ENCODE results near the gene ADAMTS19. TPM values are rescaled to one million over a fixed set of nuclear protein-coding genes. Genes with fewer than 3 reads are reported as not detected.

Gene ADAMTS19
- total and polyA plus RNA-seq, 2 of the 8 experiments (the other 6 are each of a cell fraction or from before 2014, with no cell fraction given) = 17.3 to 28.8 TPM

GRCh38 chr5:129658801-129659200, 198.7 kb downstream of the ADAMTS19 start:
- peaks cover 0 to 14% (median 0%) of the 10 kb centered on the region in 4 experiments; a peak in 4 of 8 replicates for H3K36me3 ChIP-seq (ENCODE audit: control insufficient read depth in 2 of 4, insufficient read depth in 4 of 4, low read length in 3 of 4)
- no peak overlapping the region for H2BK5ac ChIP-seq (ENCODE audit: low read depth, low read length)
- no peak overlapping the region for H3K27ac ChIP-seq (ENCODE audit: low read depth, low read length)
- H2BK20ac ChIP-seq (ENCODE audit: low read length) = no peak overlapping the region
- CTCF ChIA-PET (ENCODE audit: partially characterized antibody) = interaction anchor here (0.7 kb wide), 1 partner anchor 1931 kb away, joined by 3 read pairs; no protein-coding TSS in a partner anchor
- FAIRE-seq (no peak), DNase-seq (ENCODE audit: low read depth in 1 of 2, low spot score in 2 of 2) (no peak)
- no peak overlapping the region for H3K14ac ChIP-seq (ENCODE audit: insufficient read length)
- no peak overlapping the region for H3K56ac ChIP-seq (replicated peaks; ENCODE audit: insufficient read length, low read depth, low read length)
- H3K23ac ChIP-seq (ENCODE audit: insufficient read length) = no peak overlapping the region
- no peaks in the 10 kb centered on the region for H3K79me2 ChIP-seq (ENCODE audit: control insufficient read depth in 1 of 2, insufficient read depth in 2 of 2, low read length in 2 of 2)
- H2BK120ac ChIP-seq (replicated peaks; ENCODE audit: low read depth, low read length) = no peak overlapping the region
- no peak overlapping the region for H3K4me2 ChIP-seq (ENCODE audit: insufficient read depth in 1 of 2, low read depth in 2 of 2, low read length in 2 of 2)
- no peak overlapping the region for H2BK15ac ChIP-seq (ENCODE audit: low read length)
- no peak overlapping the region for H3K4ac ChIP-seq (replicated peaks; ENCODE audit: insufficient read length, low read depth, low read length)
- H3K9ac ChIP-seq (replicated peaks in 1 of 4; ENCODE audit: extremely low read depth in 1 of 4, low read depth in 3 of 4, low read length in 3 of 4) = no peak overlapping the region
- H3K4me3 ChIP-seq (ENCODE audit: extremely low read depth in 1 of 4, insufficient read depth in 2 of 4, low read depth in 3 of 4, low read length in 4 of 4) = no peak overlapping the region
- 80% methylated on average over 1 of the region's 1 CpG; no CpG with 5 or more reads in 1 of the 2 experiments for WGBS, 2 experiments (ENCODE audit: extremely low coverage in 1 of 2, insufficient coverage in 1 of 2, insufficient read length in 1 of 2, insufficient replicate concordance in 2 of 2, low coverage in 1 of 2, low lambda C conversion rate in 2 of 2, missing lambda C conversion rate in 1 of 2)
- no peak overlapping the region for H4K91ac ChIP-seq (replicated peaks; ENCODE audit: insufficient read length, low read length)
- no peaks in the 10 kb centered on the region for H3K9me3 ChIP-seq (ENCODE audit: insufficient read depth in 2 of 2, low read depth in 1 of 2, low read length in 1 of 2)
- no peak overlapping the region for H2BK12ac ChIP-seq (ENCODE audit: low read depth, low read length)
- H2AK5ac ChIP-seq (ENCODE audit: low read depth, low read length) = no peak overlapping the region
- no peak overlapping the region for H4K8ac ChIP-seq (ENCODE audit: extremely low read depth, insufficient read depth, low read length)
- H3K18ac ChIP-seq (ENCODE audit: extremely low read depth, low read length) = no peak overlapping the region
- H3K4me1 ChIP-seq (replicated peaks in 1 of 4; ENCODE audit: control insufficient read depth in 3 of 4, insufficient read depth in 4 of 4, low read length in 3 of 4) = peaks cover 0 to 4% (median 1%) of the 10 kb centered on the region in 4 experiments; a peak in 2 of 7 replicates
- no peaks in the 10 kb centered on the region for H3K79me1 ChIP-seq (ENCODE audit: low read depth, low read length)
- H4K20me1 ChIP-seq (replicated peaks in 1 of 2; ENCODE audit: control insufficient read depth in 1 of 2, insufficient read depth in 2 of 2, low read length in 2 of 2) = no peaks in the 10 kb centered on the region
- POLR2A ChIA-PET (ENCODE audit: partially characterized antibody) = no interaction called here
- no peaks in the 10 kb centered on the region for H3K23me2 ChIP-seq (ENCODE audit: low read depth, low read length)
- H2AFZ ChIP-seq (ENCODE audit: low read length) = no peak overlapping the region
- no peak overlapping the region for H4K5ac ChIP-seq (ENCODE audit: insufficient read length, low read depth, low read length)
- no peaks in the 10 kb centered on the region for H3K27me3 ChIP-seq (replicated peaks in 1 of 4; ENCODE audit: control insufficient read depth in 3 of 4, extremely low read depth in 1 of 4, insufficient read depth in 3 of 4, low read length in 3 of 4)
